ENCODE measurements around the gene PLPPR1. TPM values are rescaled to one million over a fixed set of nuclear protein-coding genes. Genes with fewer than 3 reads are reported as not detected.

PLPPR1 gene
- total RNA-seq, 1 donor from 2014 or later = not detected

DNA sequence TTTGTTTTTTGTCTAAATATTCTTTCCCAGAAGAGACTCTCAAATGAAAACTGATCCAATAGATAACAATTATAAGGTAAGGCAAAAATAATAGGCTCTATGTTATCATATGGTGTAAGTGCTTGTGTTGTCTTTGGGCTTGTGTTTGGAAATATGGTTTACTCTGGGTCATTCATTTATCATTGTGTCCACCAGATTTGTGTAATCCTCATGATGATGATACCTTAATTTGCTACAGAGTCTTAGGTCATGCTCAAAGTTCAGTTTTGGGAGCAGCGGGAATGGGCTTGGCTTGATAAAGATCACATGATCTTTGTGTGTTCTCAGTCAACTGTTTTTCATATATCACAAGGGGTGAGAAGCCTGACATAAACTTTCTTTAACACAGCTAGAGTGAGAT is 34.2 kb downstream of the PLPPR1 start:
- TF ChIP-seq, protein P1, sequence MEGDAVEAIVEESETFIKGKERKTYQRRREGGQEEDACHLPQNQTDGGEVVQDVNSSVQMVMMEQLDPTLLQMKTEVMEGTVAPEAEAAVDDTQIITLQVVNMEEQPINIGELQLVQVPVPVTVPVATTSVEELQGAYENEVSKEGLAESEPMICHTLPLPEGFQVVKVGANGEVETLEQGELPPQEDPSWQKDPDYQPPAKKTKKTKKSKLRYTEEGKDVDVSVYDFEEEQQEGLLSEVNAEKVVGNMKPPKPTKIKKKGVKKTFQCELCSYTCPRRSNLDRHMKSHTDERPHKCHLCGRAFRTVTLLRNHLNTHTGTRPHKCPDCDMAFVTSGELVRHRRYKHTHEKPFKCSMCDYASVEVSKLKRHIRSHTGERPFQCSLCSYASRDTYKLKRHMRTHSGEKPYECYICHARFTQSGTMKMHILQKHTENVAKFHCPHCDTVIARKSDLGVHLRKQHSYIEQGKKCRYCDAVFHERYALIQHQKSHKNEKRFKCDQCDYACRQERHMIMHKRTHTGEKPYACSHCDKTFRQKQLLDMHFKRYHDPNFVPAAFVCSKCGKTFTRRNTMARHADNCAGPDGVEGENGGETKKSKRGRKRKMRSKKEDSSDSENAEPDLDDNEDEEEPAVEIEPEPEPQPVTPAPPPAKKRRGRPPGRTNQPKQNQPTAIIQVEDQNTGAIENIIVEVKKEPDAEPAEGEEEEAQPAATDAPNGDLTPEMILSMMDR (IDR thresholded peaks at IDR 0.05) = no peak
- H3K9me3 Mint-ChIP-seq (ENCODE audit: unreplicated experiment) = no peaks in the 10 kb centered on the region
- no peak overlapping the region for H3K4me3 Mint-ChIP-seq (ENCODE audit: unreplicated experiment)
- DNase-seq (ENCODE audit: extremely low spot score, unreplicated experiment) = no peak
- no peaks in the 10 kb centered on the region for H3K4me1 Mint-ChIP-seq (ENCODE audit: unreplicated experiment)
- peaks cover 4% of the 10 kb centered on the region for H3K27me3 Mint-ChIP-seq (ENCODE audit: unreplicated experiment)
- H3K27ac Mint-ChIP-seq (ENCODE audit: unreplicated experiment) = no peak overlapping the region
- no peaks in the 10 kb centered on the region for H3K36me3 Mint-ChIP-seq (ENCODE audit: unreplicated experiment)

DNA sequence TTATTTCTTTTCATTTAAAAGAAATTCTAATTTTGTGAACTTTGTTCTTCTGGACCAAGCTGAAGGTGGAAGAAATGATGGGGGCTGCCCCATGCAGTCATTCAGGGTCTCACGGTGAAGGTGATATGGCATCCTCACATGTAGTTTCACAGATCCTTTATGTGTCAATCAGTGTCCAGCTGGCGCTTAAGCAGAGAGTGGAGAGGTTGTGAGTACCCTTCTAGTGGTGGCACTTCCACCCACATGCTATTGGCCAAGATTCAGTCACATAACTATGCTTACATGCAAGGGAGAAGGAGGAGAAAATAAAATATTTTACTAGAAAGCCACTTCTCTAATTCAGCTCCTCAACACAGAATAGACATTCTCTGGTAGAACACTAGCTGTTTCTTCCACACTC is 34.7 kb downstream of the PLPPR1 start:
- H3K27me3 Mint-ChIP-seq (ENCODE audit: unreplicated experiment) = peaks cover 4% of the 10 kb centered on the region
- TF ChIP-seq, protein P1 (IDR thresholded peaks at IDR 0.05) = no peak
- H3K27ac Mint-ChIP-seq (ENCODE audit: unreplicated experiment) = no peak overlapping the region
- H3K9me3 Mint-ChIP-seq (ENCODE audit: unreplicated experiment) = no peaks in the 10 kb centered on the region
- no peak for DNase-seq (ENCODE audit: extremely low spot score, unreplicated experiment)
- H3K4me1 Mint-ChIP-seq (ENCODE audit: unreplicated experiment) = no peaks in the 10 kb centered on the region
- H3K36me3 Mint-ChIP-seq (ENCODE audit: unreplicated experiment) = no peaks in the 10 kb centered on the region
- no peak overlapping the region for H3K4me3 Mint-ChIP-seq (ENCODE audit: unreplicated experiment)

DNA sequence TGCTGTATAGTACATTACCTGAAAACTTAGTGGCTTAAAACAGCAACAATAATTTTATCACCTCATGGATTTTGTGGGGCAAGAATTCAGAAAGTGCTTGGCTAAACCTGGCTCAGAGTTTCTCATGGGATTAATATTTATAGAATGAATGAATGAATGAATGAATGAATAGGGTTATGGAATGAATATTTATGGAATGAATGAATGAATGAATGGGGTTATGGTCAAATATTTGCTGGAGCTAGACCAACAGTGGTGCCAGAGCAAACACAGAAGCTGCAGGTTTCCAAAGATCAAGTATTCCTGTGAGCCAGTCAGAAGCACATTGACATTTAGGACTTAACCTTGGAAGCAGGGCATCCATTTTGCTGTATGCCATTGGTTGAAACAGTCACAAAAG is 35.7 kb downstream of the PLPPR1 start:
- H3K4me3 Mint-ChIP-seq (ENCODE audit: unreplicated experiment) = no peak overlapping the region
- no peak for DNase-seq (ENCODE audit: extremely low spot score, unreplicated experiment)
- no peaks in the 10 kb centered on the region for H3K36me3 Mint-ChIP-seq (ENCODE audit: unreplicated experiment)
- no peak overlapping the region for H3K27ac Mint-ChIP-seq (ENCODE audit: unreplicated experiment)
- H3K27me3 Mint-ChIP-seq (ENCODE audit: unreplicated experiment) = peaks cover 4% of the 10 kb centered on the region
- TF ChIP-seq, protein P1 (IDR thresholded peaks at IDR 0.05) = no peak
- H3K4me1 Mint-ChIP-seq (ENCODE audit: unreplicated experiment) = no peaks in the 10 kb centered on the region
- no peaks in the 10 kb centered on the region for H3K9me3 Mint-ChIP-seq (ENCODE audit: unreplicated experiment)

DNA sequence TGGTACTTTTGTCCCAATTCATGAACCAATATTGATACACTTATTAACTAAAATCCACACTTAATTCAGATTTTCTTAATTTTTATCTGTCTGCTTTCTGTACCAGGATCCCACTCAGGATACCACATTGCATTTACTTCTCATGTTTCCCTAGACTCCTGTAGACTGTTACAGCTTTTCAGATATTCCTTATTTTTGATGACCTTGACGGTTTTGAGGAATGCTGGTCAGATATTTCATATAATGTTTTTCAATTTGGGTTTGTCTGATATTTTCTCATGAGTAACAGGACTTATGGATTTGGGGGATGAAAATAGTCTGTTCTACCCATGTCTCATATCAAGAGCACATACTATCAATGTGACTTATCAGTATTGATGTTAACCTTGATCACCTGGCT is 37.4 kb downstream of the PLPPR1 start:
- H3K4me1 Mint-ChIP-seq (ENCODE audit: unreplicated experiment) = no peaks in the 10 kb centered on the region
- no peak for DNase-seq (ENCODE audit: extremely low spot score, unreplicated experiment)
- peaks cover 4% of the 10 kb centered on the region for H3K27me3 Mint-ChIP-seq (ENCODE audit: unreplicated experiment)
- no peaks in the 10 kb centered on the region for H3K36me3 Mint-ChIP-seq (ENCODE audit: unreplicated experiment)
- TF ChIP-seq, protein P1 (IDR thresholded peaks at IDR 0.05) = no peak
- no peaks in the 10 kb centered on the region for H3K9me3 Mint-ChIP-seq (ENCODE audit: unreplicated experiment)
- no peak overlapping the region for H3K27ac Mint-ChIP-seq (ENCODE audit: unreplicated experiment)
- no peak overlapping the region for H3K4me3 Mint-ChIP-seq (ENCODE audit: unreplicated experiment)

DNA sequence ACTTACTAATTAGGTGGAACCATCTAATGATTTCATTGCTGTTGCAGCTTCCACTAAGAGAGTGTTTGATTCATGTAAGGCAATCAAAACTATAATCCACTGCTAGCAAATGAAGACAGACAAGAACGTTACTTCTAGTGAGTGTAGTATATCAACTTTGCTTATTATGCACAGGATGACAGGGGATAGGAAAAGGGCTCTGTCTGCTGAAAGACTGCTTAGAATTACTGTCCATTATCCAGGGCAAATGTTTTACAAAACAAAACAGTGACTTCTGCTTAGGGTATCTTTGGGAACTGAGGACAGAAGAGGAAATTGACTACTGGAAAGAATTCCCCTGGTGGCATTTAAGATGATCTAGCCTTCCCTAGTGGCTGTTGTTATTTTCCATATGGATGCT is 40.2 kb downstream of the PLPPR1 start:
- no peaks in the 10 kb centered on the region for H3K36me3 Mint-ChIP-seq (ENCODE audit: unreplicated experiment)
- no peak for DNase-seq (ENCODE audit: extremely low spot score, unreplicated experiment)
- no peaks in the 10 kb centered on the region for H3K4me1 Mint-ChIP-seq (ENCODE audit: unreplicated experiment)
- TF ChIP-seq, protein P1 (IDR thresholded peaks at IDR 0.05) = no peak
- no peaks in the 10 kb centered on the region for H3K9me3 Mint-ChIP-seq (ENCODE audit: unreplicated experiment)
- H3K27ac Mint-ChIP-seq (ENCODE audit: unreplicated experiment) = no peak overlapping the region
- H3K4me3 Mint-ChIP-seq (ENCODE audit: unreplicated experiment) = no peak overlapping the region
- no peaks in the 10 kb centered on the region for H3K27me3 Mint-ChIP-seq (ENCODE audit: unreplicated experiment)
